Measurements from ENCODE around the gene AKAIN1.

- TF ChIP-seq CTCF (conservative IDR thresholded peaks at IDR 0.05 in 1 of 2, IDR thresholded peaks at IDR 0.05 in 1 of 2; ENCODE audit: extremely low read depth in 1 of 2, insufficient read depth in 1 of 2, low read depth in 1 of 2, low read length in 2 of 2), result peak in 1 of 2 donors; percentile 39
- TF ChIP-seq EZH2 (IDR thresholded peaks at IDR 0.05; ENCODE audit: borderline replicate concordance, low read length), result no peak
These were observed 90.3 kb downstream of the AKAIN1 start for GRCh38 chr18:5106730-5107129.

Data from mammary epithelial cell (primary cell).